ENCODE results near the gene LGALS3. TPM values are rescaled to one million over a fixed set of nuclear protein-coding genes. Genes with fewer than 3 reads are reported as not detected.
A peak's percentile ranks its signal among the peaks of the same experiment; 100 is the strongest.

LGALS3 gene
- total RNA-seq, 4 donors from 2014 or later, result 65.7 to 201 (median 111) TPM

GRCh38 chr14:55191203-55192053 lies 62.4 kb downstream of the LGALS3 start, which contains the start of gene DLGAP5:
DLGAP5 (minus strand) TSS chr14:55191585; CDS start chr14:55189179, 2,406 bp downstream.
- H3K27ac ChIP-seq, result no peak within 1 kb of the TSS
- no peaks in the 10 kb centered on the region for H3K27me3 ChIP-seq
- intact Hi-C loops (cut with DNase I), result no loop called here
- no peaks in the 10 kb centered on the region for H3K36me3 ChIP-seq
- peak; percentile 92 to 93 for DNase-seq
- peaks cover 5 to 6% of the 10 kb centered on the region in 2 donors for H3K4me1 ChIP-seq
- WGBS, 2 donors, result 4% methylated on average over 37 to 39 of the region's 46 CpGs
- TF ChIP-seq POLR2A (IDR thresholded peaks at IDR 0.05), result peak in 1 of 2 donors; percentile 40
- TF ChIP-seq CTCF (IDR thresholded peaks at IDR 0.05), result no peak
- H3K9me3 ChIP-seq, result no peaks in the 10 kb centered on the region
- peak within 1 kb of the TSS in 2 of 3 donors; percentile 2 to 25 for H3K4me3 ChIP-seq (replicated peaks in 1 of 3)

- intact Hi-C loops (cut with DNase I), result no loop called here
- WGBS, 2 donors, result 57 to 68% methylated on average over 11 of the region's 11 CpGs
- H3K9me3 ChIP-seq, result no peaks in the 10 kb centered on the region
These were observed 63.1 kb downstream of the LGALS3 start for GRCh38 chr14:55192054-55192621.

GRCh38 chr14:55194656-55195355 lies 65.8 kb downstream of the LGALS3 start:
- no peaks in the 10 kb centered on the region for H3K27me3 ChIP-seq
- no peak for TF ChIP-seq CTCF (IDR thresholded peaks at IDR 0.05)
- TF ChIP-seq POLR2A (IDR thresholded peaks at IDR 0.05), result no peak
- no peak overlapping the region for H3K27ac ChIP-seq
- DNase-seq, result no peak
- WGBS, 2 donors, result 92 to 95% methylated on average over 5 of the region's 5 CpGs
- no peak overlapping the region for H3K4me3 ChIP-seq (replicated peaks in 1 of 3)
- H3K36me3 ChIP-seq, result no peaks in the 10 kb centered on the region
- no peaks in the 10 kb centered on the region for H3K9me3 ChIP-seq
- H3K4me1 ChIP-seq, result peaks cover 5 to 6% of the 10 kb centered on the region in 2 donors
- intact Hi-C loops (cut with DNase I), result no loop called here

More at GRCh38 chr14:55192054-55192621, 63.1 kb downstream of the LGALS3 start:
- no peaks in the 10 kb centered on the region for H3K27me3 ChIP-seq
- peaks cover 5 to 6% of the 10 kb centered on the region in 2 donors for H3K4me1 ChIP-seq
- H3K27ac ChIP-seq, result no peak overlapping the region
- no peak for DNase-seq
- H3K36me3 ChIP-seq, result no peaks in the 10 kb centered on the region
- TF ChIP-seq POLR2A (IDR thresholded peaks at IDR 0.05) (no peak), CTCF (IDR thresholded peaks at IDR 0.05) (no peak)
- peak overlapping the region in 2 of 3 donors; percentile 2 to 25 for H3K4me3 ChIP-seq (replicated peaks in 1 of 3)

Other genes starting within 250 kb of the LGALS3 start
- 1 to 10 TPM; 5.2 to 7.8 (median 7.4) TPM for gene GCH1, start 226.4 kb upstream of the LGALS3 start, total RNA-seq
- gene WDHD1, start 102.2 kb upstream of the LGALS3 start, total RNA-seq, result 1 to 10 TPM; 1.2 to 2.3 (median 1.9) TPM
- 10 to 100 TPM; 18.2 to 26.5 (median 19.7) TPM for gene SOCS4, start 102.0 kb upstream of the LGALS3 start, total RNA-seq
- gene MAPK1IP1L, start 77.6 kb upstream of the LGALS3 start, total RNA-seq, result 10 to 100 TPM; 56.6 to 89.9 (median 69.6) TPM
- gene DLGAP5, start 62.3 kb downstream of the LGALS3 start, total RNA-seq, result under 1 TPM in 3 of 4 donors, not detected in 1; 0.22 to 0.42 (median 0.27) TPM
- 10 to 100 TPM; 60.0 to 88.5 (median 81.9) TPM for gene FBXO34, start 142.2 kb downstream of the LGALS3 start, total RNA-seq